HUES64 (cell line): ENCODE measurements around the gene SPNS3.

ENCODE experiments used
- H3K27ac ChIP-seq: 2 replicates; pipeline ENCODE4 v1.7.0; 2013; ENCODE audit warnings: low read depth, low read length, inconsistent platforms
- H3K27me3 ChIP-seq: 2 replicates; pipeline ENCODE4 v1.6.1; 2013; ENCODE audit warnings: mild to moderate bottlenecking, low read length; ENCODE audit not compliant: insufficient read depth
- H3K36me3 ChIP-seq: 2 replicates; pipeline ENCODE4 v1.6.1; 2013; ENCODE audit warnings: mild to moderate bottlenecking, low read length; ENCODE audit not compliant: insufficient read depth
- H3K4me1 ChIP-seq: 2 replicates; pipeline ENCODE4 v1.6.1; 2013; ENCODE audit warnings: mild to moderate bottlenecking, low read length, moderate library complexity; ENCODE audit not compliant: insufficient read depth
- H3K4me3 ChIP-seq: 2 replicates; pipeline ENCODE4 v1.5.1; 2013; ENCODE audit warnings: mild to moderate bottlenecking, low read length, moderate library complexity
- H3K9ac ChIP-seq: 2 replicates; pipeline ENCODE4 v1.6.1; 2013; ENCODE audit warnings: mild to moderate bottlenecking, low read depth, low read length
- H3K9me3 ChIP-seq: 2 replicates; pipeline ENCODE4 v1.6.1; 2013; ENCODE audit warnings: low read depth, low read length; ENCODE audit not compliant: insufficient read depth
- WGBS: fragments of 150-250, 120-280 bp; methylation state at CpG from one replicate; pipeline ENCODE4 v1.1.7; 2013; ENCODE audit warnings: missing lambda C conversion rate; 5-methylcytosine and 5-hydroxymethylcytosine counted together

Gene SPNS3

GRCh38 chr17:4406386-4406785 is 27.4 kb upstream of the SPNS3 start:
- 93% methylated on average over 10 of the region's 10 CpGs for WGBS
- Histone ChIP-seq H3K36me3 (no peaks in the 10 kb centered on the region), H3K27me3 (no peaks in the 10 kb centered on the region), H3K9me3 (no peaks in the 10 kb centered on the region), H3K27ac (no peak overlapping the region), H3K9ac (no peak overlapping the region), H3K4me1 (no peaks in the 10 kb centered on the region), H3K4me3 (no peak overlapping the region)

- H3K4me3 ChIP-seq = no peak overlapping the region
- no peak overlapping the region for H3K9ac ChIP-seq
- no peak overlapping the region for H3K27ac ChIP-seq
- no peaks in the 10 kb centered on the region for H3K4me1 ChIP-seq
- no peaks in the 10 kb centered on the region for H3K27me3 ChIP-seq
- WGBS = 87% methylated on average over 7 of the region's 7 CpGs
- H3K9me3 ChIP-seq = no peaks in the 10 kb centered on the region
- H3K36me3 ChIP-seq = no peaks in the 10 kb centered on the region
Observed at GRCh38 chr17:4407216-4407615, 26.5 kb upstream of the SPNS3 start.

- H3K36me3 ChIP-seq = no peaks in the 10 kb centered on the region
- no peaks in the 10 kb centered on the region for H3K4me1 ChIP-seq
- no peak overlapping the region for H3K9ac ChIP-seq
- no peaks in the 10 kb centered on the region for H3K9me3 ChIP-seq
- no peak overlapping the region for H3K27ac ChIP-seq
- H3K27me3 ChIP-seq = no peaks in the 10 kb centered on the region
- no peak overlapping the region for H3K4me3 ChIP-seq
- 88% methylated on average over 7 of the region's 8 CpGs for WGBS
Observed at GRCh38 chr17:4407851-4408250, 25.9 kb upstream of the SPNS3 start.

GRCh38 chr17:4409659-4410058 is 24.1 kb upstream of the SPNS3 start:
- Histone ChIP-seq H3K9me3 (no peaks in the 10 kb centered on the region), H3K27ac (no peak overlapping the region), H3K27me3 (no peaks in the 10 kb centered on the region), H3K4me3 (no peak overlapping the region), H3K36me3 (no peaks in the 10 kb centered on the region), H3K9ac (no peak overlapping the region), H3K4me1 (no peaks in the 10 kb centered on the region)
- WGBS = 88% methylated on average over 6 of the region's 6 CpGs

GRCh38 chr17:4411201-4411600 is 22.5 kb upstream of the SPNS3 start:
- 68% methylated on average over 3 of the region's 3 CpGs for WGBS
- H3K4me3 ChIP-seq = no peak overlapping the region
- H3K27me3 ChIP-seq = no peaks in the 10 kb centered on the region
- no peaks in the 10 kb centered on the region for H3K36me3 ChIP-seq
- no peak overlapping the region for H3K27ac ChIP-seq
- no peak overlapping the region for H3K9ac ChIP-seq
- H3K4me1 ChIP-seq = no peaks in the 10 kb centered on the region
- H3K9me3 ChIP-seq = no peaks in the 10 kb centered on the region

- no peaks in the 10 kb centered on the region for H3K4me1 ChIP-seq
- H3K4me3 ChIP-seq = no peak overlapping the region
- no peaks in the 10 kb centered on the region for H3K36me3 ChIP-seq
- no peaks in the 10 kb centered on the region for H3K27me3 ChIP-seq
- no peaks in the 10 kb centered on the region for H3K9me3 ChIP-seq
- H3K9ac ChIP-seq = no peak overlapping the region
- 41% methylated on average over 27 of the region's 27 CpGs for WGBS
- H3K27ac ChIP-seq = no peak overlapping the region
Observed at GRCh38 chr17:4412933-4413831, 20.6 kb upstream of the SPNS3 start.

DNA sequence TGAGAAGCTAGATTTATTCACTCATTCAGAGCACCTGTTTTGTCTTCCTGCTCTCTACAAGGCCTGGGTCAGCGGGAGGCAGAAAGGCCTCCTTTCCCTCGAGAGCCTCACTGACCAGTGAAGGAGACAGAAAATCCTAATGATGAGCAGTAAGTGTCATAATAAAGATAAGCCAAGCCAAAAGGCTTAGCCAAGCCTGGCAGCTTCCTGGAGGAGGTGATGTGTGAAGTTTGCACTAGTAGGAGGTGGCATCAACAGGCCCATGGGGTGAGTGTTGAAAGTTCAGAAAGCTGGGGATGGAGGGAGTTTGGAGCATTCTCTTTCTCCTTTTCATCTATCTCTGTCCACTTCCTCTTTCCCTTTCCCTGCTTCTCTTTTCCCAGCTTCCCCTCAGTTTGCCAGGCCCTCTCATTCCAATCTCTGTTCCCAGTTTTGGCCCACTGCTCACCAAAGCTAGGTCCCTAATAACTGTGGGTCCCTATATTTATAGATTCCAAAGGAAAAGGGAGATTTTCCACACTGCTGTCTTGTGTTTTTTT is 16.5 kb upstream of the SPNS3 start:
- 95% methylated on average over 2 of the region's 2 CpGs for WGBS
- Histone ChIP-seq H3K4me1 (no peaks in the 10 kb centered on the region), H3K27ac (no peak overlapping the region), H3K4me3 (no peak overlapping the region), H3K9ac (no peak overlapping the region), H3K9me3 (no peaks in the 10 kb centered on the region), H3K36me3 (no peaks in the 10 kb centered on the region), H3K27me3 (no peaks in the 10 kb centered on the region)

- Histone ChIP-seq H3K9ac (no peak overlapping the region), H3K4me3 (no peak overlapping the region), H3K36me3 (no peaks in the 10 kb centered on the region), H3K9me3 (no peaks in the 10 kb centered on the region), H3K4me1 (no peaks in the 10 kb centered on the region), H3K27me3 (no peaks in the 10 kb centered on the region), H3K27ac (no peak overlapping the region)
- WGBS = 15% methylated on average over 7 of the region's 7 CpGs
Observed at GRCh38 chr17:4420692-4421131, 13.0 kb upstream of the SPNS3 start.

DNA sequence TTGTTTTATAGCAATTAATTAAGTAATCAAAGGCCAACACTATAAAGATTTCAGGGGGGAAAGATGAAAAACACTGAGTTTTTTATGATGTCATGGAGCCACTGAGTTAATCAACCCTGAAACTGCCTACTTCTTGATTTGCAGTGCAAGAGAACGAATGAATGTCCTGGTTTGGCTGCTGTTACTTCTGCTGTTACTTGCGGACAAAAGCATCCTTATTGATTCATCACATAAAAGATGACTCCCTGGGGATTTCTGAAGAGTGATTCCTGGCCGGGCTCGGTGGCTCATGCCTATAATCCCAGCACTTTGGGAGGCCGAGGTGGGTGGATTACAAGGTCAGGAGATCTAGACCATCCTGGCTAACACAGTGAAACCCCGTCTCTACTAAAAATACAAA is 10.9 kb upstream of the SPNS3 start:
- no peaks in the 10 kb centered on the region for H3K36me3 ChIP-seq
- no peaks in the 10 kb centered on the region for H3K4me1 ChIP-seq
- WGBS = 85% methylated on average over 5 of the region's 6 CpGs
- H3K27ac ChIP-seq = no peak overlapping the region
- H3K9me3 ChIP-seq = no peaks in the 10 kb centered on the region
- H3K9ac ChIP-seq = no peak overlapping the region
- H3K27me3 ChIP-seq = no peaks in the 10 kb centered on the region
- no peak overlapping the region for H3K4me3 ChIP-seq

DNA sequence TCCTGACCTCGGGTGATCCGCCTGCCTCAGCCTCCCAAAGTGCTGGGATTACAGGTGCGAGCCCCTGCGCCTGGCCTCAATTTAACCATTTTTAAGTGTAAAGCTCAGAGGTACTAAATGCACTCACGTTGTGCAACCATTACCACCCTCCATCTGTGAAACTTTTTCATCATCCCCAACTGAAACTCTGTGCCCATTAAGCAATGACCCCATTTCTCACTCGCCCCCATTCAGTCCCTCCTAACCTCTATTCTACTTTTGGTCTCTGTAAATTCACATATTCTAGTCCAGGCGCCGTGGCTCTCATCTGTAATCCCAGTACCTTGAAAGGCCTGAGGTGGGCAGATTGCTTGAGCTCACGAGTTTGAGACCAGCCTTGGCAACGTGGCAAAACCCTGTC is 8.3 kb upstream of the SPNS3 start:
- no peaks in the 10 kb centered on the region for H3K27me3 ChIP-seq
- H3K4me1 ChIP-seq = no peaks in the 10 kb centered on the region
- no peak overlapping the region for H3K4me3 ChIP-seq
- H3K36me3 ChIP-seq = no peaks in the 10 kb centered on the region
- H3K9ac ChIP-seq = no peak overlapping the region
- H3K9me3 ChIP-seq = no peaks in the 10 kb centered on the region
- no peak overlapping the region for H3K27ac ChIP-seq
- WGBS = 85% methylated on average over 10 of the region's 10 CpGs

DNA sequence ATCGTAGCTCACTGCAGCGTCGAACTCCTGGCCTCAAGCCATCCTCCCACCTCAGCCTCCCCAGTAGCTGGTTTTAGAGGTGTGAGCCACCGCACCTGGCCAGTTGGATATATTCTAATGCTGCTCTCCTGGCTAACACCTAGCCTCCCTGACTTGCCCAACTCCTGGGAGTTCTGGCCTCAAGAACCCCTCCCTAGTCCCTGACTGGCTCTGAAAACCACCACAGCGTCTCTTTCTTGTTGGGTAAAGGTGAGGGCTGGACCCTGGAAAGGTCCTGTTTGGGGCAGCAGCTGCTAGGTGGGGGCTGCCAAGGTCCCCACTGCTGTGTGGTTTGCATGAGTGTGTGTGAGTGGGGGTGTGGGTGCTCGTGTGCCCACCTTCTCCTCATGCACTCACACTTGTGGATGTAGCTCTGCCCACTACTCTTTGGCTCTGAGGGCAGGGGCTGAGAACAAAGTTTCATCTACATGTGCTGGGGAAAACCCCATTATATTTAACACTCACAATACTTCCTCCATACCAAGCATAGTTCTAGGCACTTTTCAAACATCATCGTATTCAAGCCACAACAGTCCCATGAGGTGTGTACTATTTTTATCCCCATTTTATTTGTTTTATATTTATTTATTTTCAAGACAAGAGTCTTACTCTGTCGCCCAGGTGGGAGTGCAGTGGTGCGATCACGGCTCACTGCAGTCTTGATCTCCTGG is 7.1 kb upstream of the SPNS3 start:
- Histone ChIP-seq H3K27me3 (no peaks in the 10 kb centered on the region), H3K36me3 (no peaks in the 10 kb centered on the region), H3K27ac (no peak overlapping the region), H3K4me1 (no peaks in the 10 kb centered on the region), H3K9ac (no peak overlapping the region), H3K9me3 (no peaks in the 10 kb centered on the region), H3K4me3 (no peak overlapping the region)
- 91% methylated on average over 9 of the region's 10 CpGs for WGBS
